NCI-H2227 (cell line): ENCODE data around the gene RHBDF2.

Source experiments
- DNase-seq: peaks from one replicate; lab custom pipeline; 2025; ENCODE audit not compliant: unreplicated experiment; lab: John Stamatoyannopoulos, UW

The RHBDF2 gene

DNA sequence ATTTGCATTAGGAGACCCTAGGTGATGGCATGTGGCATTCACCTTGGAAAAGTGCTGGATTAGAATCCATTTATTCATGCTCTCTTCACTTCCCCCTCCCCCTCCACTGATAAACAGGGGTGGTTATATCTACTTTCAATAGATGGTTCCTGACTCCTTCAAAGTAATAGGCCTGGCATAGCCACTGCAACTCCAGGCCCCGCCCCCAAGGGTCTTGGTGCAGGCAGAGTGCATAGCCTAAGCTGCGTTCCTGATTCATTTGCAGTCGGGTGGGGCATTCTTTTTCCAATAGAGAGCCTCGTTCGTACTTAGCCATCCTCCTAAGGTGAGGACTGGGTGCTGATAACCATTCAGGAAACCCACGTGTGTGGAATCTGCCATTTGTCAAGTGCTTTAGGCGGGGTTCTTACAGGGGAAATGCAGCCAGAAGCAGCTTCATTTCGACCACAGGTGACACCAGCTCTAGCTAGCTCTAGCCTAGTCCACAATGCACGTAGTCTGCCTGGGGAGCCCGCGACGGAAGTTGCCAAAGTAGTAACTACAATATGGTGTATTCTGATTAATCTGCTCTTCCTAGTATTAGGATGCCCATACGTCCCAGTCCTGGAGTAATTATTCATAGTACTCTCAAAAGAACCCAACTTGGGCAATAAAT is 59.4 kb downstream of the RHBDF2 start:
- no peak for DNase-seq

GRCh38 chr17:76440751-76441362 is 60.4 kb downstream of the RHBDF2 start:
- no peak for DNase-seq

- DNase-seq: no peak
These were observed 61.8 kb downstream of the RHBDF2 start for GRCh38 chr17:76439314-76439928.

DNA sequence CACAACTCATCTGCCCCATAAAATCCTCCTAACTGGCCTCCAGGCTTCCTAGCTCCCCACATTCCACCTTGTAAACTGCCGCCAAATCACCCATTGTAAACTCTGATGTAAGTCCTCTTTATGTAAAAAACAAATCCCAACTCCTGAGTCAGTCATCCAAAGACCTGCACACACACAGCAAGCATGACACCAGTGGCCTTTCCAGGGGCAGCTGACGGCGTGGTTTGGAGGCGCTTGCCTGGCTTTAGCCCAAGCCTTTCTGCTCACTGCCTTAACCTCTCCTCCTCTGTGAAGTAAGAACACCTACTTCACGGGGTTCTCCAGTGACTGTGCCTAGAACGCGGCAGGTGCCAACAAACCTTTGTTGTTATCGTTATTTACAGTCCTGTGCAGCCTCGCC is 62.3 kb downstream of the RHBDF2 start:
- no peak for DNase-seq

DNA sequence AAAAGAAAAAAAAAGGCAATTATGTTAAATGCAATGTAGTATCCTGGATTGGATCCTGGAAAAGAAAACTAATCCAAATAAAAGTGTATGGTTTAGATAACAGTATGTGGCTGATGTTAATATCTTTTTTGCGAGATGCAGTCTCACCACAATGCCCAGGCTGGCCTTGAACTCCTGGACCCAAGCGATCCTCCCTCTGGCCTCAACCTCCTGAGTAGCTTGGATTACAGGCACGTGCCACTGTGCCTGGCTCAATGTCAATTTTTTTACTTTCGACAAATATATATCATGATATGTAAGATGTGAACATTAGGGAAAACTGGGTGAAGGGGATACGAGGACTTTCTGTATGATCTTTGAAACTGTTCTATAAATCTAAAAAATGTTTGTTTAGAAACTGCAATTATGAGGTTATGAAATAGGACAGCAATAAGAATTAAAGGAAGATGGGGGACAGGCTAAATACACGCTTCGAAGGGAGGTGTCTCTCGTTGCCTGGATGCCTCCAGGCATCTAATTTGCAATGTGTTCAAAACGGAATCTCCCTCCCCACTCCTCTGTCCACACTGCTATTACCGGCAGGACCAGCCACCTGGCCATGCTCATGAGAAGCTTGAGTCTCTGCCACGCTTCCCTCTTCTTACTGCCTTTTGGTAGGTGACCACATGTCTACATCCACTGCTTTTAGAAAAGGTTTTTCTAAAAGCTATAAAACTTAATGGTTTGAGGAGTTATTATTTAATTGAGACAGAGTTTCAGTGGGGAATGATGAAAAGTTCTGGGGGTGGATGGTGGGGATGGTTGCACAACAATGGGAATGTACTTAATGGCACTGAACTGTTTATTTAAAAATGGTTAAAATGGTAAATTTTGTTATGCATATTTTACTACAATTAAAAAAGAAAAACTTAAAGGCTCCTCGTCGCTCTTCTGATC is 63.5 kb downstream of the RHBDF2 start:
- peak; percentile 14 for DNase-seq

DNA sequence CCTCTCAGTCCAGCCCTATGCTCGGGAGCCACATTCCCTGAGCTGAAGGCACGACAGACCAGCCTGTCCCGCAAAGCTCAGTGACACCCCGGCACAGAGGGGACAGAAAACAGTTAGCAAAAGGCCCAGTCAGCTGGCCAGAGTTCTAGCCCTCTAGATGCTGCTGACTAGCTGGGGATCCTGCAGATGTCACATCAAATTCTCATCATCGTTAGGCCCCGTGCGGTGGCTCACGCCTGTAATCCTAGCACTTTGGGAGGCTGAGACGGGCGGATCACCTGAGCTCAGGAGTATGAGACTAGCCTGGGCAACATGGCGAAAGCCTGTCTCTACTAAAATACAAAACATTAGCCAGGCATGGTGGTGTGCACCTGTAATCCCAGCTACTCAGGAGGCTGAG is 65.5 kb downstream of the RHBDF2 start:
- DNase-seq: no peak

DNA sequence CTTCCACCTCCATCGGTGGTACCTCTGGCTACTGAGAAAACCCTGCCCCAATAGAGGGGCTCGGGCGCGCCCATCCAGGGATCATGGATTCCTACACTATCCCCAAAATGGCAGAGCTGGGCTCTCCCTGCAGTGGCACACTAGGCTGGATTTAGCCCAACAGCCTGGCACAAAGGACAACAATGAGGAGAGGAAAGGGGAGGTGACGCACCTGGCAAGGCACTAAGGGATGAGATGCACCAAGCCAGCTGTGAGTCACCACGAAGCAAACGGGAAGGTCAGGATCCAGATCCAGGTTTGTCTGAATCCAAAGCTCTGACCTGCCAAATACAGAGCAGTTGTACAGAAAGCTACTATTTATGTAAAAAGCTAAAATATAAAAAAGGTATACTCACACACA is 66.4 kb downstream of the RHBDF2 start:
- no peak for DNase-seq

- no peak for DNase-seq
These were observed 67.5 kb downstream of the RHBDF2 start for GRCh38 chr17:76433693-76434092.

DNA sequence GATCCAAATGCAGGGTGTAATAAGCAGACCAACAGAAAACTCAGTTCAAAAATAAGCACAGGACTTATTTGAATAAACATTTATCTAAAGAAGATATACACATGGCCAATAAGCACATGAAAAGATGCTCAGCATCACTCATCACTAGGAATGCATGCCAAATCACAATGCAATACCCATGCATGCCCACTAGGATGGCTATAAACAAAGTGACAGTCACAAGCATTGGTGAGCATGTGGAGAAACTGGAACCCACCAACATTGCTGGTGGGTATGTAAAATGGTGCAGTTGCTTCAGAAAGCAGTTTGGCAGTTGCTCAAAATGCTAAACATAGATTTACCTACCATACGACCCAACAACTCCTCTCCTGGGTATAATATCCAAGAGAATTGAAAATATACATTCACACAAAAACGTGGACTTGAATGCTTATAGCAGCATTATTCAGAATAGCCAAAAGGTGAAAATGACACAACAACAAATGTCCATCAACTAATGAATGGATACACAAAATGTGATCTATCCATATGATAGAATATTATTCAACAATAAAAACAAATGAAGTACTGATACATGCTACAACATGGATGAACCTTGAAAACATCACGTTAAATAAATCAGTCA is 68.4 kb downstream of the RHBDF2 start:
- peak; percentile 16 for DNase-seq

- DNase-seq: no peak
These were observed 69.2 kb downstream of the RHBDF2 start for GRCh38 chr17:76432004-76432403.

- no peak for DNase-seq
These were observed 69.7 kb downstream of the RHBDF2 start for GRCh38 chr17:76431509-76431908.

GRCh38 chr17:76428511-76428910 is 72.7 kb downstream of the RHBDF2 start:
- DNase-seq: no peak

DNA sequence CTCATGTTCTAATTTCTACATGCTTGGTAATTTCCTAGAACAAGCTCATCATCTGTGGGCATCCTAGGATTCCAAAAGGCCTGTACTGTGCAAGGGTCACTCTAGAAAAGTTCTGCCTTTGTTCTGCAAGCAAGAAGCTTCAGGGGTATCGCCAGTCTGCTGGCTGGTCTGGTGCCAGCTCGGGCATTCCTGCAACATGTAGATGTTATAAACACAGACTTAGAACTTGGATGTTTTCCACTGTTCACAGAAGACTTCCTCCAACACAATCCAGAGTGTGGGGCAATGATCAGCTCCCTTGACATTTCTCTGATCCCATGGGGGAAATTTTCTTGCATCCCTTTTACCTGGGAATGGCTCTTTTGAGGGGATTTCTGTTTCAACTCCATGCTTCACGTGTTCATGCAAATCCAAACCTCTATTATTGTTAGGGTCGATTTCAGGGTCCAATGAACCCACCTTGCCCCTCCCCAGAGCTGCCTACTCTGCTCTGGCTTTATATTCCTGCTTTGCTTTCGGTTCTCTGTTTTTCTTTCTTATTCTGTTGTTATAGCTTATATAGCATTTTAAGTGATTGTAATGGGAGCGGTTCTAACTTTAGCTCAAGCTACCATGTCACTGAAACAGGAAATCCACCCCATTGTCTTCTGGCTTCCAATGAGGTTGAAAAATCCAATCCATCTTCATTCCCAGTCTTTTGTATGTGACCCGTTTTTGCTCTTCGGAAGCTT is 73.6 kb downstream of the RHBDF2 start:
- no peak for DNase-seq

GRCh38 chr17:76426853-76427252 is 74.4 kb downstream of the RHBDF2 start:
- DNase-seq: no peak

DNA sequence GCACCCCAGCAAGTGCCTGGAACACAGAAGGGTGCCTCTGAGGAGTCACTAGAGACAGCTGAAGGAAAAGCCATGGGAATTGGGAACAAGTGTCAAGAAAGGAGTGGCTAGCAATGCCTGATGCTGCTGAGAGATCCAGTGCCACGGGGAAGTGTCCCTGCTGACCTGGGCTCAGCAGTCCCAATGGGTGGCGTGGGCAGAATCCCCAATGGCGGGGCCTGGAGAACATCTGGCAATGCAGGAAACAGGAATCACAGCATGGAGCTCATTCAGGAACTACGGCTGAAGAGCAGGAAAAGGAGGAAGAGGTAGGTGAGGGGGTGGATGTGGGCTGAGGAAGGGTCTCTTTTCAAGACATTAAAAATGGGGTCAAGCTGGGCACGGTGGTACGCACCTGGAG is 78.4 kb downstream of the RHBDF2 start:
- no peak for DNase-seq

GRCh38 chr17:76422406-76422805 is 78.8 kb downstream of the RHBDF2 start:
- DNase-seq: no peak

DNA sequence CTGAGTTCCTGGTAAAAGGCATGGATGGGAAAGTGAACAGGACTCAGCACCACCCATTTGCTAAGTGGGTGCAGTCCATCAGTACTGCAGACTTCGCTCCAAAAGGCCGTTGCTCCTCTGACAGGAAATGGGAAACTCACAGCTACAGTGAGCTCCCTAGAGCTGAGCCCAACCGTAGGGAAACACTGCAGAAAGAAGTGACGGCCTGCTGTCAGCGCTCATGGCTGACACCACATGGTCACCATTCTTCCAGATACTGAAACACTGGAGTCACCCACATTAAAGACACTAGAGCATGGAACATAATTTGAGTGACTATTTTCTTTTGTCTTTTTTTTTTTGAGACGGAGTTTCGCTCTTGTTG is 80.2 kb downstream of the RHBDF2 start:
- peak; percentile 24 for DNase-seq
